Heart right ventricle (tissue), 16 donors: Measurements from ENCODE around the gene GOLM1. TPM values are rescaled to one million over a fixed set of nuclear protein-coding genes. Genes with fewer than 3 reads are reported as not detected.

Source experiments
- ATAC-seq, 8 donors: fragments of 200-7000 bp; cut with Tn5 transposase; one replicate each; pipeline ENCODE4 v1.9.1; 2020; ENCODE audit warnings: mild to moderate bottlenecking in 8 of 8, moderate library complexity in 8 of 8, moderate number of reproducible peaks in 1 of 8
- DNase-seq, 2 donors: peaks; one replicate each; pipeline ENCODE4 v3.0.0-alpha.2; 2020
- H3K27ac ChIP-seq, 10 donors: fragments of 200-600 bp; sonication (generic) in 2 of 10; one replicate each; pipeline versions ENCODE4 v1.5.0 to v1.8.0; 2020 to 2022; ENCODE audit warnings: mild to moderate bottlenecking in 3 of 10
- H3K27me3 ChIP-seq, 7 donors: fragments of 200-600 bp; one replicate each; pipeline ENCODE4 v1.8.0; 2021 to 2022; ENCODE audit warnings: mild to moderate bottlenecking in 2 of 7
- H3K36me3 ChIP-seq, 9 donors: fragments of 200-600 bp; sonication (generic) in 1 of 9; one replicate each; pipeline versions ENCODE4 v1.5.0 to v1.8.0; 2020 to 2022; ENCODE audit warnings: mild to moderate bottlenecking in 2 of 9
- H3K4me1 ChIP-seq, 9 donors: fragments of 200-600 bp; sonication (generic) in 1 of 9; one replicate each; pipeline versions ENCODE4 v1.5.0 to v1.8.0; 2020 to 2022; ENCODE audit warnings: mild to moderate bottlenecking in 4 of 9
- H3K4me3 ChIP-seq, 10 donors: fragments of 200-600 bp; sonication (generic) in 2 of 10; one replicate each; pipeline versions ENCODE4 v1.5.0 to v1.8.0; 2020 to 2022; ENCODE audit warnings: mild to moderate bottlenecking in 7 of 10, moderate library complexity in 2 of 10
- H3K9me3 ChIP-seq, 11 donors: fragments of 200-600 bp in 10 of 11; sonication (generic) in 2 of 11; one replicate each; pipeline versions ENCODE4 v1.5.0 to v1.8.0; 2013 to 2022; ENCODE audit warnings: mild to moderate bottlenecking in 2 of 11, control low read depth in 1 of 11, moderate library complexity in 1 of 11
- WGBS, 2 donors: extraction: QIAGEN DNeasy Blood & Tissue Kit; methylation state at CpG; one replicate each; pipeline ENCODE4 v1.1.7; 2013; ENCODE audit warnings: inconsistent platforms in 1 of 2; 5-methylcytosine and 5-hydroxymethylcytosine counted together
- intact Hi-C, 10 donors: fragments of 100-400 bp; cut with DNase I; formaldehyde crosslinking; loops; one replicate each; pipeline versions ENCODE4 v1.11.1 to v1.14.2; 2022
- polyA plus RNA-seq, 2 donors: library from polyadenylated mRNA; stranded (reverse); fragments of 200-250 nt; gene quantifications; one replicate each; pipeline ENCODE4 v1.2.3, GENCODE V29; 2013
- total RNA-seq, 10 donors: library from RNA; stranded (reverse); fragmentation: NEBNext Ultra II Directional in 3 of 10; extraction: Animal tissue kit (Norgen Biotek cat#: 25700) in 3 of 10; gene quantifications; one replicate each; pipeline versions ENCODE4 v1.2.1 to v1.2.4, GENCODE V29; 2021 to 2023
- TF ChIP-seq, protein P1 (sequence below), 9 donors: fragments of 200-600 bp; sonication (generic) in 2 of 9; IDR thresholded peaks; one replicate each; pipeline versions ENCODE4 v1.5.0 to v1.8.0; 2021 to 2022; ENCODE audit warnings: antibody characterized with exemption in 9 of 9, mild to moderate bottlenecking in 5 of 9, moderate library complexity in 1 of 9
- donor health status: Arrhythmogenic right ventricular cardiomyopathy.
- donor health status: ischemic (EF 13 %, LVEDD 7.1; RV severe dilation, severe dysfunction).
- donor health status: healthy with polysubstance abuse.
- donor health status: DM: no; HTN: yes; CAD: no.
- donor health status: DM: no; HTN: no; CAD: no.
- donor health status: ischemic (EF 25% LVEDD 6.9; RV normal size, moderate dysfunction).
- donor health status: ischemic (EF 25% LVEDD 5.7; RV mildly dilated, moderate dysfunction).
- donor health status: healthy.
- donor health status: DM: yes; HTN: yes; CAD: no.
- donor health status: Ischemic cardiomyopathy.
- donor health status: ischemic (EF 35%, LVEDD 5.7; RV mildly dilated, moderate dysfunction).
- donor health status: nonischemic (EF 11% LVEDD 7.7; RV severe dilation, severe dysfunction).
- donor health status: DM: yes; HTN: yes; CAD: no.
- donor health status: PGD.
- donor health status: ischemic (EF 29% LVEDD 5.4; RV normal size, mild dysfunction).
- donor health status: nonischemic (EF 23%, LVEDD 6.1; RV moderate dilation, normal function).

GOLM1 gene
- total and polyA plus RNA-seq, 12 donors: 2.3 to 15.0 (median 4.1) TPM

DNA sequence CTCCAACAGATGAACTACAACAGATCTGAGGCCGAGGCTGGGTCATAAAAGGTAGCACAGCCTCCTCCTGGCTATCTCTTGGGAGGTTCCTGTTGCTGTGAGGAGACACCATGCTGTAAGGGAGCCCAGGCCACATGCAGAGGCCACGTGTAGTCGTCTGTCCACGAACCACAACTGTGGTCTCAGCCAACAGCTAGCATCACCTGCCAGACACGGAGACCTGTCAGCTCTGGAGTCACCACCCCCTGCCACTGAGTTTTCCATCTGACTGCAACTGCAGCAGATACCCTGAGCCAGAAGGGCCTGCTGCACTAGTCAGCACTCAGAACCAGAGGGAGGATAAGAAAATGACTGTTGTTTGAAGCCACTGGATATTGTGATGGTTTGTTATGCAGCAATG, 12.7 kb upstream of the GOLM1 start:
- TF ChIP-seq, protein P1, sequence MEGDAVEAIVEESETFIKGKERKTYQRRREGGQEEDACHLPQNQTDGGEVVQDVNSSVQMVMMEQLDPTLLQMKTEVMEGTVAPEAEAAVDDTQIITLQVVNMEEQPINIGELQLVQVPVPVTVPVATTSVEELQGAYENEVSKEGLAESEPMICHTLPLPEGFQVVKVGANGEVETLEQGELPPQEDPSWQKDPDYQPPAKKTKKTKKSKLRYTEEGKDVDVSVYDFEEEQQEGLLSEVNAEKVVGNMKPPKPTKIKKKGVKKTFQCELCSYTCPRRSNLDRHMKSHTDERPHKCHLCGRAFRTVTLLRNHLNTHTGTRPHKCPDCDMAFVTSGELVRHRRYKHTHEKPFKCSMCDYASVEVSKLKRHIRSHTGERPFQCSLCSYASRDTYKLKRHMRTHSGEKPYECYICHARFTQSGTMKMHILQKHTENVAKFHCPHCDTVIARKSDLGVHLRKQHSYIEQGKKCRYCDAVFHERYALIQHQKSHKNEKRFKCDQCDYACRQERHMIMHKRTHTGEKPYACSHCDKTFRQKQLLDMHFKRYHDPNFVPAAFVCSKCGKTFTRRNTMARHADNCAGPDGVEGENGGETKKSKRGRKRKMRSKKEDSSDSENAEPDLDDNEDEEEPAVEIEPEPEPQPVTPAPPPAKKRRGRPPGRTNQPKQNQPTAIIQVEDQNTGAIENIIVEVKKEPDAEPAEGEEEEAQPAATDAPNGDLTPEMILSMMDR (IDR thresholded peaks at IDR 0.05): no peak
- intact Hi-C loops: no loop called here
- 85 to 89% methylated on average over 5 of the region's 5 CpGs for WGBS, 2 donors
- ATAC-seq (no peak), DNase-seq (no peak)
- no peak overlapping the region for H3K27ac ChIP-seq
- no peaks in the 10 kb centered on the region for H3K27me3 ChIP-seq
- no peaks in the 10 kb centered on the region for H3K36me3 ChIP-seq
- no peak overlapping the region for H3K4me3 ChIP-seq
- no peaks in the 10 kb centered on the region for H3K9me3 ChIP-seq
- no peaks in the 10 kb centered on the region for H3K4me1 ChIP-seq

DNA sequence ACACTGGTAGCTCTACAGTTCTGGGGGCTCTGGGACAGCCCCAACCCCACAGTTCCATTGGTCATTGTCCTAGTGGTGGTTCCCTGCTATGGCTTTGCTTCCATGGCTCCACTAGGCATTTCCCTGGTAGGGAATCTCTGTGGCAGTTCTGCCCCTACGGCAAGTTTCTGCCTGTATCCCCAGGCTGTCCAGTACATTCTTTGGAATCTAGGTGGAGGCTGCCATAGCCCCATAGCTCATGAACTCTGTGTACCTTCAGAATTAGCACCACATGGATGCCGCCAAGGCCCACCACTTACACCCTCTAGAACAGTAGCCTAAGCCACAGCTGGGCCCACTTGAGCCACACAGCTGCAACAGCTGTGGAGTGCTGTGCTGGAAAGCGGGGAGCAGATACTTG, 3.3 kb upstream of the GOLM1 start:
- TF ChIP-seq, protein P1 (IDR thresholded peaks at IDR 0.05): no peak
- Histone ChIP-seq H3K4me1 (peaks cover 3 to 20% (median 10%) of the 10 kb centered on the region in 9 donors), H3K36me3 (no peaks in the 10 kb centered on the region), H3K27ac (no peak overlapping the region), H3K4me3 (no peak overlapping the region), H3K27me3 (peaks cover 0 to 29% (median 0%) of the 10 kb centered on the region in 7 donors), H3K9me3 (no peaks in the 10 kb centered on the region)
- intact Hi-C loops: no loop called here
- no peak for ATAC-seq
- 95 to 96% methylated on average over 3 of the region's 3 CpGs for WGBS, 2 donors
- DNase-seq: no peak

GRCh38 chr9:86099701-86100364, 475 bp upstream of the GOLM1 start:
- Histone ChIP-seq H3K27me3 (peaks cover 0 to 36% (median 0%) of the 10 kb centered on the region in 7 donors), H3K4me1 (peaks cover 3 to 23% (median 10%) of the 10 kb centered on the region in 9 donors), H3K4me3 (peak overlapping the region in 9 of 10 donors; percentile 64 to 93 (median 79)), H3K27ac (peak overlapping the region; percentile 15 to 83 (median 74)), H3K36me3 (no peaks in the 10 kb centered on the region), H3K9me3 (no peaks in the 10 kb centered on the region)
- DNase-seq (peak; percentile 19 to 34), ATAC-seq (peak; percentile 48 to 80 (median 72))
- intact Hi-C loops: no loop called here
- 2 to 3% methylated on average over 45 of the region's 45 CpGs for WGBS, 2 donors
- TF ChIP-seq, protein P1 (IDR thresholded peaks at IDR 0.05): no peak

DNA sequence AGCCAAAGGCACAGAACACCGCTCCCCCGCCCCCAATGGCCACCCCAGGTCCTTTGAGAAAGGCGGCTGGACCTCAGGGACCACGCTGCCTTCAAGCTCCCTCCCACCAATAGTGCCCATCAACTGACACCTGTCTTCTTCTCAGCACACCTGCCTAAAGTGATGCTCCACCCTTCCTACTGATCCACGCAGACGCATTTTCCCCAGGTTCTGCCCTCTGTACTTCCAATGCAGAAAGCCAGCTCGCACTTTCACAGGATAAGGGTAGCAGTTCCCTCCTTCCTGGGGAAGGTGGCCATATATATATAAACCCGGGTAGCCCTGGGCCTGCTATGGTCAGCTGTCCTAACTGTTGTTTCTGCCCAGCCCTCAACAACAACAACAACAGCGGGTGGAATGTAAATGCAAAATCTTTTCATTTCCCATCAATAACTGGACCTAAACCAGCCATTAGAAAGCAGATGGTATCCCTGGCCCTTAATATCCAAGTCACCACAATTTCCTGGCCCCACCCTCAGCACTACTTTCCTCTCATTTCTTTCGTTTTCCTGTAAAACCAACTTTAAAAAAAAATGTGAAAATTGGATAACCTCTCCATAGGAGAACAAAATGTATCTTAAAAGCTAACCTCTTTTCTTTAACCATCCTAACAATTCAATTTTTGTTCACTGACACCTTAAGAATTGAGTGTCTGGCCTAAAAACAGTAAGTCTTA, 1.7 kb downstream of the GOLM1 start:
- intact Hi-C loops: no loop called here

More for the DNA sequence above, 1.7 kb downstream of the GOLM1 start:
- TF ChIP-seq, protein P1 (IDR thresholded peaks at IDR 0.05): no peak
- Histone ChIP-seq H3K9me3 (no peaks in the 10 kb centered on the region), H3K4me1 (peaks cover 3 to 23% (median 10%) of the 10 kb centered on the region in 9 donors), H3K27me3 (peaks cover 0 to 36% (median 0%) of the 10 kb centered on the region in 7 donors), H3K4me3 (peak overlapping the region in 3 of 10 donors; percentile 79 to 93 (median 82)), H3K36me3 (no peaks in the 10 kb centered on the region), H3K27ac (no peak overlapping the region)
- WGBS, 2 donors: 89 to 94% methylated on average over 10 of the region's 10 CpGs
- DNase-seq (no peak), ATAC-seq (no peak)
